ENCODE results near the gene PTCD3.

Gene PTCD3

GRCh38 chr2:86136141-86136540 lies 30.1 kb downstream of the PTCD3 start:
- Histone ChIP-seq H3K36me3 (peaks cover 74% of the 10 kb centered on the region), H3K4me3 (ENCODE audit: low read depth, low read length) (no peak overlapping the region), H3K4me1 (no peaks in the 10 kb centered on the region), H3K9me3 (no peaks in the 10 kb centered on the region), H3K27me3 (no peaks in the 10 kb centered on the region)
- DNase-seq, result no peak
- no peak for TF ChIP-seq CTCF (IDR thresholded peaks at IDR 0.05; ENCODE audit: low read depth, low read length)

- no peaks in the 10 kb centered on the region for H3K27me3 ChIP-seq
- no peak overlapping the region for H3K4me3 ChIP-seq (ENCODE audit: low read depth, low read length)
- TF ChIP-seq CTCF (IDR thresholded peaks at IDR 0.05; ENCODE audit: low read depth, low read length), result no peak
- H3K4me1 ChIP-seq, result no peaks in the 10 kb centered on the region
- no peaks in the 10 kb centered on the region for H3K9me3 ChIP-seq
- no peak for DNase-seq
- peaks cover 58% of the 10 kb centered on the region for H3K36me3 ChIP-seq
These were observed 32.9 kb downstream of the PTCD3 start for GRCh38 chr2:86138736-86139625.

- no peak for TF ChIP-seq CTCF (IDR thresholded peaks at IDR 0.05; ENCODE audit: low read depth, low read length)
- Histone ChIP-seq H3K4me3 (ENCODE audit: low read depth, low read length) (no peak overlapping the region), H3K4me1 (no peaks in the 10 kb centered on the region), H3K9me3 (no peaks in the 10 kb centered on the region), H3K36me3 (peaks cover 58% of the 10 kb centered on the region), H3K27me3 (no peaks in the 10 kb centered on the region)
- DNase-seq, result no peak
These were observed 33.9 kb downstream of the PTCD3 start for GRCh38 chr2:86139981-86140380.

GRCh38 chr2:86140969-86141392 lies 34.9 kb downstream of the PTCD3 start:
- H3K4me1 ChIP-seq, result no peaks in the 10 kb centered on the region
- no peak for DNase-seq
- no peak overlapping the region for H3K4me3 ChIP-seq (ENCODE audit: low read depth, low read length)
- H3K9me3 ChIP-seq, result no peaks in the 10 kb centered on the region
- H3K27me3 ChIP-seq, result no peaks in the 10 kb centered on the region
- no peak for TF ChIP-seq CTCF (IDR thresholded peaks at IDR 0.05; ENCODE audit: low read depth, low read length)
- H3K36me3 ChIP-seq, result peaks cover 53% of the 10 kb centered on the region

- TF ChIP-seq CTCF (IDR thresholded peaks at IDR 0.05; ENCODE audit: low read depth, low read length), result no peak
- H3K9me3 ChIP-seq, result no peaks in the 10 kb centered on the region
- no peak overlapping the region for H3K4me3 ChIP-seq (ENCODE audit: low read depth, low read length)
- peaks cover 43% of the 10 kb centered on the region for H3K36me3 ChIP-seq
- no peaks in the 10 kb centered on the region for H3K27me3 ChIP-seq
- DNase-seq, result no peak
- H3K4me1 ChIP-seq, result no peaks in the 10 kb centered on the region
These were observed 36.6 kb downstream of the PTCD3 start for GRCh38 chr2:86142436-86143257.

Measured in BE2C (cell line).